NCI-H748 (cell line): Measurements from ENCODE around the gene BBX.

Source experiments
- DNase-seq: peaks from one replicate; lab custom pipeline; 2025; ENCODE audit not compliant: unreplicated experiment; lab: John Stamatoyannopoulos, UW

Gene BBX

DNA sequence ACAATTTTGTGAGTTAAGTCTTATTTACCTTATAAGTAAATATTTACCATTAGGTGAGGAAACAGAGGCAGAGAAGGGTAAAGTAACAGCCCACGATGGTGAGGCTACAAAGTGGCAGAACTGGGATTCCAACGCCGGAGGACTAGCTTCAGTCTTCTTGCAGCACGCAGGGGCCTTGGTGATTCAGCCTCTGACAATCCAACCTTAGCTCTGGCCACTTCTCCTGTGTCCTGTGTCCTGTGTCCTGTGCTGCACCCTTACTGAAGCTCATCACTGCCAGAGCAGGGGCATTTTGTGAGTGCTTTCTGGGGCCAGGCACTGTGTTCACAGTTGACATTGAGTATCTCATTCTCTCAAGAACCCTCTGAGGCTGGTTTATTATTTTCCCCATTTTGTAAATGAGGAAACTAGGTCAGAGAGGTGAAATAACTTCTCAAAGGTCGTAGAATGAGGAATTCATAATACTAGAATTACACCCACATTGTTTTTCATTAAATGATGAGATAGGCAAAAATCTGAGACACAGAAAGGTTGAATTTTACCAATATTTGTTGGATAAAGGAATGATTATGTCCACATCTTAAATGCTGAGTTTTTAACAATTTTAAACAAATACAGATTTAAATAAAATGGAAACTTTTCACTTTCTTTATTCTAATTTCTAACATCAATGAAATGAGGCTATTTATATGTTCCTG lies 215.9 kb downstream of the BBX start:
- DNase-seq: no peak

DNA sequence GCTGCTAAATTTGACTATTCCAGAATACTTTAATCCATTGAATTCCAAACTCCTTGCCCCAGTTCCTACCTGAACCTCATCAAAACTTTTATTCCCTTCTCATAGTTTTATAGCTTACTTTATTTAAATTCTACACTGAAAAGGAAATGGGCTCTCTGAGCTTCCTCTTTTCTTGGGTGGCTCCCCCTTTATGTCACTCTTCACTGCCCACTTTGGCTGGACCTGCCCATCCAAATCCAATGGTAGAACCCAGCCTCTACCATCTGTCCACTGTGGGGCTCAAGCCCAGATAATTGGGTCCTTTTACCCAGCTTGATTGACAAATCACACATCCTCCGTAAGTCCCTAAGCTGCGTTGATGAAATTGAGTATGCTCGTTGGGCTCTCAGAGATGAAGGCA lies 216.5 kb downstream of the BBX start:
- no peak for DNase-seq

DNA sequence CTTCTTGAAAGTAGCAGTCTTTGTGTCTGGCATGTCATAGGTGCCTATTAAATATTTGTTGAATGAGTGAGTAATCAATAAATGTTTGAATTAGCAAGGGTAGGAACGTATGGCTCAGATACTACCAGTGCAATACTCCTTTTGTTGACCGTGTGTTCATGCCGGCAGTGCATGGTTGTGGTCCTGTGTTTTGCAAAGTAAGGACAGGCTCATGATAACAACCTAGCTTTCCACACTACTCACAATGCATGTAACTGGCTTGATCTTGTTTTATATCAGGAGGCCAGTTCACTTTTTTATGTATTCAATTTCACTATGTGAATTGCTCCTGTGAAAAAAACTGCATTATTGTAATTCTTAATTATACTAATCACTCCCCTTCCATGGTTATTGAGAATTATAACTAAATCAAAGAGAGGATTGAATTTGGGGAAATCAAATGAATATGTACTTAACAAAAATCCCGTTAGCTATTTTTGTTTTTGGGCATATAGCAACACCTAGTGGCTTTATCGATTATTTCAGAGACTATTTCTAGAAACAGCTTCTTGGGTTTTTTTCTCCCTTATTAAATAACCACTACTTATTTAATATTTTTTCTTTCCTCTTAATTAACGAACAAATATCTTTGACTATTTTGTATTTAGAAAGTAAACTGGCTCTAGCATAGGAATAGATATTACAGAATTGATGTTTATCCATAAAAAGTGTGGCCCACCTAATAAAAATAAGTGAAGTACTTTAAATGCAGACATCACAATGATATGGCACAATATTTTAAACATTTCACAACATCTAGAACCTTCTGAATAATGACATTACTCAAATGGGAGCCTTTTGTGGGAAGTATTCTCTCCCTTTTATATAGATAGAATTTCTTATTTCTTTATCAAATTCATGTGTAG lies 218.5 kb downstream of the BBX start:
- DNase-seq: peak; percentile 27

DNA sequence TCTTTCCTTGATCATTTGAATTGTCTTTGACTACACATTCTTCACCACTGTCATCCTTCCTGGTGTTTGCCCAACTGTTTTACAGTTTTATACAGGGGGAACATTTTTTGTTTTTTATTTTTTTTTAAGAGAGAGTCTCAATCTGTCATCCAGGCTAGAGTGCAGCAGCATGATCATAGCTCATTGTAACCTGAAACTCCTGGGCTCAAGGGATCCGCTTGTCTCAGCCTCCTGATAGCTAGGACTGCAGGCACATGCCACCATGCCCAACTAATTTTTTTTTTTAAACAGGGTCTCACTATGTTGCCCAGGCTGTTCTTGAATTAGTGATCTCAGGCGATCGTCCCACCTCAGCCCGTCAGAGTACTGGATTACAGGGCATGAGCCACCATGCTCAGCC lies 222.6 kb downstream of the BBX start:
- DNase-seq: no peak

DNA sequence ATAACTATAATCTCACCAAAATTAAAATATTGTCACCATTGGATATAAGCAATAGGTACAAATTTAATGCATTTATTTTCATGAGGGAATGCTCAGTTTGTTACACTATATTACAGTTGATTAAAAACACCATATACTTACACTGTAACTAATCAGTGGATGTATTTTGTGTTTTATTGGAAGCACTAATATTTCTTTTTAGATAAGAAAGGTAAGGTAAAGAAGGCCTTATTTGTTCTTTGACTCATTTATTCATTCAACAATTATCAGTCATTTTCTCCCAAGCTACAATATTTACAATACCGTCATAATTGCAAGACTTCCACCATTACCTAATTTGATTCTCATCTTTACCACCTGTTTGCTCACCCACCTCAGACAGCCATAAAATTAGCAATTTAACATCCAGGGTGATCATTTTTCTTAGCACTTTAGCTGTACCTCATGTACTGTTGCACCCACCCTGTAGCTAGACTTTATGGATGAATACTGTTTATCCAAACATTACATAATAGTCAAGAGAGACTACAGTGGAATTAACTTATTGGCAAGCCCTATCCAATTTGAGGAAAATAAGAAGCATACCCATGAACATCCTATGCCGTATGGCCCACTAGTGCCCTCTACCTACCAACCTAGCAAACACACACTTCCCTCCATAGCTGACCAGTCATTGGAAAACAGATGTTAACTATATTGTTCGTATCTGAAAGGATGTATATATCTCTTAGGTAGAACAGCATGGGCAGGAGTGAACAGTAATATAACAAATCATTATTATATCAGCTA lies 229.6 kb downstream of the BBX start:
- peak; percentile 96 for DNase-seq

DNA sequence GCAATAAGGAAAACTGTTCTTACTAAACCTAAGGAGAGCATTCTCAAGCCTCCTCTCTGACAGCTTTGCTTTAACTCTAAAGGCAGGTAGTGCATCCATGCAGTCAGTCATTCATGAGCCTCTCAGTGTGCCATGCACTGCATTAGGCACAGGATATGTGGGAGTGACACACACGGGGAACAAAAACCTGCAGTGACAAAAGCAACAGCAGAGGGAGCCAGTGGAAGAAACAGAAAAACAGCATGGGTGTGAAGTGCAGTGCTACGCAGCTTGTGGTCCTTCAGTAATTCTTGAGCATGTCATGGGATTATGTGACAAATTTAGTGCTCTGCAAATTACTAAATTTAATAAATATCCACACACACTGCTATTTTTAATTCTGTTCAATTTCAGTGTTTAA lies 230.7 kb downstream of the BBX start:
- peak; percentile 64 for DNase-seq

DNA sequence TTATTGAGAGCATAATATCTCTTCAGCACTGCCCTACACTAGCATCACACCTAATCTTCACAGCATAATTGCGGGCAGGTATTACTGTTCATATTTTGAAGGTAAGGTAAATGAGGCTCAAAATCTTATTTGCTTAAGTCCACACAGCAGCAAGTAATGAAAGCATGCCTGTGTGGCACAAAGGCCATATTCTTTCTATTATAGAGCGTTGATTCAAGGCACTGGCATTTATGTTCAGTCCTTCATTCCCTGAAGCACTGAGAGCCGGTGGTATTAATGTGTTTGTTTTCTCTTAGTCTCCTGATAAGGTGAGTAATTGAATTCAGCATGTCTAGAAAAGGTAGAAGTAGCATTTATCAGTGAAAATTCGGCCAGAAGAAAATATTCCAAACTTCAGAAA lies 231.2 kb downstream of the BBX start:
- DNase-seq: no peak

DNA sequence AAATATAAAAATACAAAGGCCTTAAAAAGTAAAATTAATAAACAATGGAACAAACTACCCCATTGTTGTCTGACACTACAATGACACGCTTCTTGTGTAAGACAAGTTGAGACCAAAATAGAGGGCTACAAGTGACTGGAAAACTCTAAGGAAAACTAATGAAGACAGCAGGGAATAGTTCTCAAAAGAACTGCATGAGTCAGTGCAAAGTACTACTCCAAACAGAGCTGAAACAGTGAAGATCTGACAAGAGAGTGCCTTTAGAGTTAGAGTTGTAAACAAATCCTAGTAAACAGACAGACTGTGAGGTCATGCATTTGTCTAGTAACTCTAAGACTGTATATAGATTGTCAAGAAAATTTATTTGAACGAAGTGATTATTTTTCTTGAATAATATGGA lies 233.9 kb downstream of the BBX start:
- DNase-seq: no peak

DNA sequence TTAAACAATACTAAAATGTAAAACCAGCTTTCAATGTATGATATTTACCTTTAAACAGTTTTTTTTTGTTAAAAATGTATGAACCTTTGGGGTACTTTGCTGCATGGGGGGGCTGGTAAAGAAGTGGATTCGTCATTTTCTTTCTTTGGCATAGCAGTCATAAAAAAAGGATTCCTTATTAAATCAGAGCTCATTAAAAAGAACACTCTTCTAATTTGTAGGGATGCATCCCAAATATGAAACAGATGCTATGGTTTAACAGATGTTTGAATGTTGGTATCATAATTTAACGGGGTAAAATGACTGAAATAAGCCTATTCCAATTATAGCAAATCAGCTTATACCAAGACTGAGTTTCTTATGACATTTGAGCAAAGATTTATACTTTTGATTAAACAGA lies 234.4 kb downstream of the BBX start:
- DNase-seq: no peak

DNA sequence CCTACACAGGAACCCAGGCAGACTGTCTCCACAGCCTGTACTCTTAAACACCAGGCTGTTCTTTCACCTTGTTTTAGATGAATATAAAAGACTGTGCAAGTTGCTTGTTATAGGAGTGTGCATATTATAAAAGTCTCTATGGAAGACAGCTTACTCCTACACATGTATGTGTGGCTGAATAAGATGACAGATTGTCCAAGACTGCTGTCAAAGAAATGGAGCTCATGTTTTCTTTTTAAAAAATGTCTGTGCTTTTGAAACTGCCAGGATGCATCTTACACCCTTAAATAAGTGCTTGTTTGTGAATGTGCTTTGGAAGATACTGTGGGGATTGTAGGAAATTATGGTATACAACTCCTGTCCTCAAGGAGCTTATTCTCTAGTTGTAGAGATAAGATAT lies 237.4 kb downstream of the BBX start:
- no peak for DNase-seq

DNA sequence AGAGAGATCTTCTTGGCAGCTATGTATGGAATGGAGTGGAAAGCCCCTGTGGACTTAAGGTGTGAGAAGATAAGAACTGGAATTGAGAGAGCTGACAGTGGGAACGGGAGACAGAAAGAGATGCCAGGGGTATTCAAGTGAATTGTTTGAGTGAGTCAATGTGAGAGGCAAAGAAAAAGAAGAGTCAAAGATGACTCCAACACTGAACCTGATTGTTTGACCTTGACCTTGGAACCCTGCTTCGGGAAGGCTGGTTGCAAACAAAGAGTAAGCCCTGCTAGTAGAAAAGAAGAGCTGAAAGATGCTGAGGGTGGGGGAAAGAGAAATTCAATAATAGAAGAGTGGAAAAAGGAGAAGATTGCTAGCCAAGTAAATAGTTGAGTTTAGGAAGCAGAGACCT lies 238.6 kb downstream of the BBX start:
- no peak for DNase-seq

DNA sequence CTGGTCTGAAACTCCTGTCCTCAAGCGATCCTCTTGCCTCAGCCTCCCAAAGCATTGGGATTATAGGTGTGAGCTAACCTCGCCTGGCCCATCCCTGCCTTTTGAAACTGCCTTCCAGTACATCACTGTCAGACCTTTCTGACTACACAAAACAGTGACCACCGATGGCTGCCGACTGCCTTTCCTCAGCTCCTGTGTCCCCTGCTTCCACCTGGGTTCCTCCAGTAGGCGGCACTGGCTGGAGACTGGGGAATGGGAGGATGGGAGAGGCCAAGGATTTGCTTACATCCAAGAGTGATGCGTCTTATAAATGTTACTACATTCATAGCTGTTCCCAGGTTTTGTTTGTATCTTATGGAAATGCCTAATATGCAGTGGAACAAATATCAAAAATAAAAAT lies 242.8 kb downstream of the BBX start:
- no peak for DNase-seq

DNA sequence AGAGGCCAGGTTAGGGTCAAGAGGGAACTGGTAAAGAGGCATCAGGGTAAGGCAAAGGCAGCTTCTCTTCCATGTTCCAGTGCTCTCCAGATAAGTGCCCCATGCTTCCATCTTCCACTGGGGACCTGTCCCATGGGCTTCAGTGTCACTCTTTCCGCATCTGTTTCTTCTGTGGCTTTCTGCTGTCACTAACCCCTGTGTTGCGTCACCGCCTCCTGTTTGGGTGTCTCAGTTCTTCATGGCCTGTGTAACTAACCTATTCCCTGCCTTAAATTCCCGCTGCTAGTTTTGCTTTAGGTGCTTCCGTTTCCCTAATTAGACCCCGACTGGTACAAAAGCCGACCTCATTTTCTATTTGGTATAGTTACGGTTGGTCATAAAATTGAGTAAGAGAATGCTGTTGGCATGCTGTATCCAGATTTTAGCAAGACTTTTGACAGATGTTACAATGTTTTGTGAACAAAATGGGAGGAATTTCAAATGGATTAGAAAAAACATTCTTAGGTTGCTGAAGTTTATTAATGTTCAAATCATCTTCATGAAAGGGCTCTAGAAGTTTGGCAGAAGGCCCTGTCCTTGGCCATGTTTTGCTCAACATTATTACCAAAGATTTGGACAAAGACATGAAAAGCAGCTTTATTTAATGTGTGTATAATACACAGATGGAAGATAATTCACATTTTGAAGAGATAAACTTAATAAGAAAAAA lies 245.3 kb downstream of the BBX start:
- no peak for DNase-seq

DNA sequence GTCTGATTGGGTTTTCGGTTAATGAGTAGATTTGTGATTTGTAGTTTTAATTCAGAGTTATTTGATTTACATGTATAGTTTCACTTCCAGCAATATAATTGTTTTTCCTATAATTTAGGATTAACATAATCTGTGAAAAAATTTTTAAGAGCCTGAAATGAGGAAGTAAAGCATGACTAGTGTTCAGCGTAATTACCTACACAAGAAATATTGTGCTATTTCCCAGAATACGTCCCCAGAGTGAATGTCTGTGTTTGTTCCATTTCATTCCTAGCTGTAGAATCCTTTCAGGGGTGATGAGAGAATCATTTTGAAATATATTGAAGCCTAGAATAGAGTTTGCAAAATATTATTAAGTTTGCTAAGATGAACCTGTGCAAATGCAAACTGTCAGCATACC lies 247.1 kb downstream of the BBX start:
- no peak for DNase-seq

DNA sequence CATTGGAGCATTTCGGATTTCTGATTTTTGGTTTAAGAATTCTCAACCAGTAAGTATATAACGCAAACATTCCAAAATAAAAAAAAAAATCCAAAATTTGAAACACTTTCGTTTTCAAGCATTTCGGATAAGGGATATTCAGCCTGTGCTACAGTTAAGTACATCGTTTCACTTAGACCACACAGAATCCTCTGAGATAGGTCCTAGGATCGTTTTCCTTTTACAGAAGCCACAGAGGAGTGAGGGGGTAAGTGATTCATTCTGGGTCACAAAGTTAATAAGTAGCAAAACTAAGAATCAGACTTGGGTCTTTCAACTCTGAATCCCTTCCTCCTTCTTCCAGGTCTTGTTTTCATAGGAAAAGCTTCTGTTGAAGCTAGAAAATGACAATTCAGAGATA lies 249.3 kb downstream of the BBX start:
- no peak for DNase-seq

DNA sequence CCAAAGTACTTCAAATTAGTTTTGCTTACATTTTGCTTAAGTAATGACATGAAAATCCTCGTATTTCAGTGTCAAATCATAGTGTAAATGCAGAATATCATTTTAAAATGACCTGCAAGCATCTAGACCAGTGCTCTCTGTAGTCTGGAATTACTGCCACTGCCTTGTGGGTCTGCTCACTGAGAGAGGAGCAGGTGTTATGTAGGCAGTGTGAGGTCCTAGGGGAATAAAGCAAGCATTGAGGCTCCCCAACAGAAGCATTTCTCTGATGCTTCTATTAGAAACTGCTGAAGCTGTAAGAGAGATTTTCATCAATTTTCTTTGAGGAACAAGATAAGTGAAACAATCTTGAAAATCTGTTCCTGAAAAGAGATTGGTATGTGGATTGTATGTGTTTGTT lies 253.2 kb downstream of the BBX start:
- no peak for DNase-seq

DNA sequence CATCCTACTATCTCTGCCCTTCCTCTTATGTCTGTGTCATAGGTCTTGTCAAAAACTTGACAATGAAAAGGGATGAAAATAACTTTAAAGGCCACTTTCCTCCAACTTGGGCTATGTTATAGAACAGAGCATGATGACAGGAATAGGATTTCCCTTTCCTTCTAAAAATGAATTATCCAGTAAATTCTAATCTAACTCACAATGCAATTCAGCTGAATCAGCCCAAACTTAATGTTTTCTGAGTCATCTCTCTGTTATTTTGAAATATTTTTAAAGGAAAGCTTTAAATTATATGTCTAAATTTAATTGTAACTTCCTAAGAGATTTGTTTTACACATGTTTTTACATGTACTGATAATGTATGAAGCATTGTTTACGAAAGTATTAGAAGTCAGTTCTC lies 258.5 kb downstream of the BBX start:
- no peak for DNase-seq

DNA sequence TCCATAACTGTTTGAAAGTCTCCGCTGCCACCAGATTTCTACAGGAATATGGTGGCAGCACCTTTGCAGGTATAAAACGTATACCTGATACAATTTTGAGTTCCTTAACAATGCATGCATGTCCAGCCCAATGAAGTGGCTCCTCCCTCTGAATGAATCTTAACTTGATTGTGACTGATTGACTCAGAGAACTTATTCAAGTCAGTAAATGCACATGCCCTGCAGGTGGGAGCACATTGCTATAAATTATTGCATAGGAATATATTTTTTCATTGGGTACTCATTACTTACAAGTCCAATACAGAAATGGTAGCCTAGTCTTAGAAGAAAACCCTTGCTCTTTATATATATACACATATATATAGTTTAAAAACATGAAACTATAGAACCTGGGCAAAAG lies 259.3 kb downstream of the BBX start:
- DNase-seq: no peak

DNA sequence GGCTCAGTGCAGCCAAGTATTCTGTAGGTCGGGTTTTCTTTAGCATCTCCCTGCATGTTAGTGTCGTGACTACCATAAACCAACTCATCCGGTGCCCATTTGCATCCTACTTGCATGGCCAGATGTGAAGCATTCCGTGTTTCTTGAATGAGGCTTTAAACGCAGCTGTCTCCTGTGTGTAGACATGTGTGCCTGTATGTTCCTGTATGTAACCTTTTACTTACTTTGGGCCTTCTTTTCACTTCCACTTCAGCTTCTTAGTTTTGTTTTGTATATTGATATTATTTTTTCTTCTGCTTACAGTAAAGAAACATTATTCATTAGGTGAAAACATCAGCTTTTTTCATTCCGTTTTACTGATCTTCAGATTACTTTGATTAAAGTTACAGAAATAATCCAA lies 267.9 kb downstream of the BBX start:
- DNase-seq: no peak

DNA sequence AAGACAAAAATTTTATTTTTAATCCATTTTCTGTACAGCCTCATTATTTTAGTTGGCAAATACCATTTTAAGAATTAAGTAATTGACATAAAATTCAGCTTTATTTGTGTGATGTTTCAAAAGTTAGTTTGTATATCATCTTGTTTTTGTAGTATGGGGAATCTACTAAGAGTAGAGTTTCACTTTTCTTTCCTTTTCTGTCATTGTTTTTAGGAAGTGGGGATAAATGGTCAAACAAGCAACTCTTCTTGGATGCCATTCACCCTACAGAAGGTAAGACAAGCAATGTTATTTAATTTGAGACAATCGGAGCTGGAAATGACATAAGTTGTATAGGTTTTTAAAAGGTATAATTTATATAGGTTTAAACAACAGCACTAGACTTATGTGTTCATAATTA lies 268.3 kb downstream of the BBX start:
- DNase-seq: no peak

DNA sequence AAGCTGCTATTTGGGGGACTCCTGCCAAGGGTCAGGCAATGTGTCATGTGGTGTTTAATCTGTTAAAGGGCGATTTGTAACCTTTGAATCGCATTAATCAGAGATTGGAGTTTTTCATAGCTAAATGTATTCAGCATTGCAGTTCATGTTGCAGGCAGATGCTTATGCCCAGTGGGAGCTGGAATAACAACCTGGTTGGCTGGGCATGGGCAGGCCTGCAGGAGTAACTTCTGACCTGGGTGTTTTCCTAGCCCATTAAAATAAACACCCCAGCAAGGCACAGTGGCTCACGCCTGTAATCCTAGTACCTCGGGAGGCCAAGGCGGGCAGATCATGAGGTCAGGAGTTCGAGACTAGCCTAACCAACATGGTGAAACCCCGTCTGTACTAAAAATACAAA lies 268.7 kb downstream of the BBX start:
- DNase-seq: no peak
